Stimulated activated CD4-positive, alpha-beta T cell treated with anti-CD3 and anti-CD28 coated beads, Interleukin-4, amount 100 ng/mL, for 24 hours (primary cell): Measurements from ENCODE around the gene ZNF544.
"Not testable (repeated sequence)": the region's sequence is repeated elsewhere in the genome, so short reads cannot be mapped to it uniquely, and the experiment has no call there.

Experiments
- DNase-seq: peaks from one replicate; pipeline ENCODE4 v3.0.0-alpha.2; 2020

The ZNF544 gene

GRCh38 chr19:58305932-58306323 is 77.2 kb downstream of the ZNF544 start:
- no peak for DNase-seq

DNA sequence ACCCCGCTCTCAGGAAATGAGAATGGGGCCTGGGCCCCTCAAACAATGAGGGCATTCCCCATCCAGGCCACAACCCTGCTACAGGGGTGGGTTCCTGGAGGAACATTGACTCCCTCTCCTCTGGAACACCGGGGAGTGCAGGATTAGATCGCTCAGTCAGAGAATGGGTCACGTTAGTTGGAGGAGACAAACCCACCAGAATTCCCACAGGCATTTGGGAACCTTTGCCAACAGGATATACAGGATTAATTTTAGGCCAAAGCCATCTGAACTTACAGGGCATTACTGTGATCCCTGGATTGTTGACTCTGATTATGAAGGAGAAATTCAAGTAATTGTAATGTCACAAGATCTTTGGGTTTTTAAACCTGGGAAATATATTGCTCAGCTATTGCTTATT is 79.0 kb downstream of the ZNF544 start:
- DNase-seq = no peak

- not testable (repeated sequence) for DNase-seq
Measured at GRCh38 chr19:58310685-58311084, 82.0 kb downstream of the ZNF544 start.

- no peak for DNase-seq
Measured at GRCh38 chr19:58311345-58311865, 82.7 kb downstream of the ZNF544 start.
